ENCODE data around the gene LPCAT4. TPM values are rescaled to one million over a fixed set of nuclear protein-coding genes. Genes with fewer than 3 reads are reported as not detected.

LPCAT4 gene
- total and polyA plus RNA-seq, 9 donors, result 8.9 to 44.3 (median 33.8) TPM

DNA sequence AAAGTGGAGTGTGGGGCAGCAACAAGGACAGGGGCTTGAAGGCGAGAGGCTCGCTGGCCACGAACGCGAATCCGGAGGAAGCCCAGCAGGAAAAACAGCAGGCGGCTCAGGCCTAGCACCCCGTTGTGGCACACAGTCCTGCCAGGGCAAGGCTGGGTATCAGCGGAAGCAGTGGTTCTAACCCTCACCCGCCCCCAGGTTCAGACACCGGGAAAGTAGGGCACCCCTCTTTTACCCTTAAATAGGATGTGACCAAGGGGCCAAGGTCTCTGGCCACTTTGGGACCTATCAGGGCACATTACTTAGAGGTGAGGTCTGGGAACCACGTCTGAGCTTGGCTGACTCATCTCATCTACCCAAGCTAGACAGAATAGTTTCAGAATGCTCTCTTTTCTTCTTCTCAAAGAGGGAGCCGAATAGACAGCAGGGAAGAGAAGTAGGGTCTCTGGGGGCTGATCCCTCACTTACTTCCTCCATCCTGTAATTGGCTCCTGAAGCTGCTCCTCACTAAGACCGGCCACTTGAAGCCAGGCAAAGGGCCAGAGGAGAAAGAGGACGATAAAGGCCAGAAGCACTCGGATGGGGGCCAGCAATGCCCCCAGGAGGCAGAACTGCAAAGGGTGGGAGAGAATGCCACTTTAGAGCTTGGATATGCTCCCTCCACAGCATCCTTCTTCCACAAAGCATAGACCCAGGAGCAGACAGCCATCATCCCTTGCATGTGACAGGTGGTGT lies 1.7 kb downstream of the LPCAT4 start:
- no peaks in the 10 kb centered on the region for H3K9me3 ChIP-seq
- WGBS, 3 donors, result 83 to 87% (median 85%) methylated on average over 16 of the region's 16 CpGs
- H3K4me1 ChIP-seq (ENCODE audit: insufficient read depth), result no peaks in the 10 kb centered on the region
- intact Hi-C loops (cut with DNase I), result loop anchor here in 1 of 4 donors (10.0 kb wide), 1 partner anchor 130 kb away; no protein-coding TSS in a partner anchor
- no peak overlapping the region for H3K4me3 ChIP-seq
- no peaks in the 10 kb centered on the region for H3K27me3 ChIP-seq
- TF ChIP-seq, protein P1, sequence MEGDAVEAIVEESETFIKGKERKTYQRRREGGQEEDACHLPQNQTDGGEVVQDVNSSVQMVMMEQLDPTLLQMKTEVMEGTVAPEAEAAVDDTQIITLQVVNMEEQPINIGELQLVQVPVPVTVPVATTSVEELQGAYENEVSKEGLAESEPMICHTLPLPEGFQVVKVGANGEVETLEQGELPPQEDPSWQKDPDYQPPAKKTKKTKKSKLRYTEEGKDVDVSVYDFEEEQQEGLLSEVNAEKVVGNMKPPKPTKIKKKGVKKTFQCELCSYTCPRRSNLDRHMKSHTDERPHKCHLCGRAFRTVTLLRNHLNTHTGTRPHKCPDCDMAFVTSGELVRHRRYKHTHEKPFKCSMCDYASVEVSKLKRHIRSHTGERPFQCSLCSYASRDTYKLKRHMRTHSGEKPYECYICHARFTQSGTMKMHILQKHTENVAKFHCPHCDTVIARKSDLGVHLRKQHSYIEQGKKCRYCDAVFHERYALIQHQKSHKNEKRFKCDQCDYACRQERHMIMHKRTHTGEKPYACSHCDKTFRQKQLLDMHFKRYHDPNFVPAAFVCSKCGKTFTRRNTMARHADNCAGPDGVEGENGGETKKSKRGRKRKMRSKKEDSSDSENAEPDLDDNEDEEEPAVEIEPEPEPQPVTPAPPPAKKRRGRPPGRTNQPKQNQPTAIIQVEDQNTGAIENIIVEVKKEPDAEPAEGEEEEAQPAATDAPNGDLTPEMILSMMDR (IDR thresholded peaks at IDR 0.05), result no peak
- TF ChIP-seq POLR2A (IDR thresholded peaks at IDR 0.05), result no peak
- TF ChIP-seq EP300 (IDR thresholded peaks at IDR 0.05), result no peak
- H3K36me3 ChIP-seq, result no peaks in the 10 kb centered on the region
- H3K27ac ChIP-seq, result no peak overlapping the region
- no peak for DNase-seq

DNA sequence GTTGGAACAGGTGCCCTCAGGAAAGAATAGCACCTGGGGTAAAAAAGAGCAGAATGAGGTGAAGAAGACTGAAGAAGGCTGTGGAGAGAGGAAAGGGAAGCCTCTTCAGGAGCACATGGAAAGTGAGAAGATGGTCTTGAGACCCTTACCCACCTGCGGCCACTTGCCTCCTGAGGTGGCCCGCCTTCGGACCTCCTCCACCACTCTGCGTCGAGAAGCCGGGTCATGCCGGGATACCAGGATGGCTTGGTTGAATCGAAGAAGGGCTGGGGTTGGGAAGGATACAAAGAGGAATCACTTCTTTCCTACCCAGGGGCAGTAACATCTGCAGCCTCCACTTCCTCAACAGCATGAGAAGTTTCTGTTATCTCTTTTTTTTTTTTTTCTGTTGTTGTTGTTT lies 3.0 kb downstream of the LPCAT4 start:
- Histone ChIP-seq H3K4me1 (ENCODE audit: insufficient read depth) (no peaks in the 10 kb centered on the region), H3K36me3 (no peaks in the 10 kb centered on the region)
- intact Hi-C loops (cut with DNase I), result loop anchor here in 1 of 4 donors (10.0 kb wide), 1 partner anchor 129 kb away; no protein-coding TSS in a partner anchor

DNA sequence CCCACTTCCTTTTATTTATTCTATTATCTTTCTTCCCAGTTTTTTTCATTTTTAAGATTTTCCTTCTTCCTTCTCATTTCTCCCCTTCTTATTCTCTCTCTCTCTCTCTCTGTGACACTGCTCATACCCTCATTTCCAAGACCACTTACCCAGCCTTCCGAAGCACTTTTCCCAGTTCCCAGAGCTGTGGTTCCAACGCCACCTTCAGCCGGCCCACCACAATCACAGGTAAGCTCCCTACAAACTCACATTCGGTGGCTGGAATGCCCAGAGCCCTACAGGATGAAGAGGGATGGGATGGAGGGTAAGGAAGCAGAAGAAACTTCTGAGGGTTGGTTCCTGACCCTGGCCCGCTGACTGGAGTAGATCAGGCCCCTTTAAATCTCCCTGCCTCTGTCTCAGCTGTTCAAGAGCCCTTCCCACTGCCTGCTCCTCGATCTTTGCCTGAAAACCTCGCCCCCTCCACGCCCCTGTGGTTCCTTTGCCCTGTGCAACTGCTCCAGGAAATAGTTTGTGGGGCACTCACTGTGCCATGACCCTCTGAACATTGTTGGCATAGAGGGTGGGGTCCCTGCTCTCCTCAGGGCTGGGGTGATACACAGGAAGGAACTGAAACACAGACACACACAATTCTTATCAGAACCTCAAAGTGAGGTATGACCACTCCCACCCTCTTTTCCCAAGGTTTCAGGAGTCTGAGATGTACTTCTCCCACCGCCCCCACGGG lies 4.8 kb downstream of the LPCAT4 start:
- Histone ChIP-seq H3K9me3 (no peaks in the 10 kb centered on the region), H3K4me1 (ENCODE audit: insufficient read depth) (no peaks in the 10 kb centered on the region), H3K36me3 (no peaks in the 10 kb centered on the region), H3K27me3 (no peaks in the 10 kb centered on the region), H3K4me3 (no peak overlapping the region), H3K27ac (no peak overlapping the region)
- no peak for DNase-seq
- intact Hi-C loops (cut with DNase I), result loop anchor here in 1 of 4 donors (10.0 kb wide), 1 partner anchor 127 kb away; no protein-coding TSS in a partner anchor
- no peak for TF ChIP-seq EP300 (IDR thresholded peaks at IDR 0.05)
- TF ChIP-seq, protein P1 (IDR thresholded peaks at IDR 0.05), result no peak
- WGBS, 3 donors, result 76 to 79% (median 77%) methylated on average over 10 of the region's 10 CpGs

More for the DNA sequence above, 3.0 kb downstream of the LPCAT4 start:
- H3K27ac ChIP-seq, result no peak overlapping the region
- no peak for DNase-seq
- H3K9me3 ChIP-seq, result no peaks in the 10 kb centered on the region
- TF ChIP-seq POLR2A (IDR thresholded peaks at IDR 0.05) (no peak), EP300 (IDR thresholded peaks at IDR 0.05) (no peak)
- TF ChIP-seq, protein P1 (IDR thresholded peaks at IDR 0.05), result no peak
- 95 to 98% (median 97%) methylated on average over 8 of the region's 8 CpGs for WGBS, 3 donors
- no peak overlapping the region for H3K4me3 ChIP-seq
- no peaks in the 10 kb centered on the region for H3K27me3 ChIP-seq

DNA sequence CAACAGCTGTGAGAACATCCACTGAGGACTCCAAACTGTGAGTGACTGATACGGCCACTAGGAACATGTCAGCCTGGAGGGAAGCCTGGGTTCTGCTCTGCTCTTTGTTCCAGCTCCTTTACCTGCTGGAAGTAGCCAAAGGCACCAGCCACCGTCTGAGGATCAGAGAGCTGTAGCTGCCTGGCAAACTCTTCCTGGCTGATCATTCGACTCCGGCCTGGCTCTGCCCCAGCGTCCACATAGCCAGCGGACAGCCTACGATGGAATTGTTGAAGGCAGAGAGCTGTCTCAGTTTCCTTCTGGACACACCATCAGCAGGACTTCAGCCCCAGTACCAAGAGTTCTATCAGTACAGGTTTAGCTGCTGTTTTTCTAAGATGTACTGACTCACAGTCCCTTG lies 5.7 kb downstream of the LPCAT4 start:
- TF ChIP-seq, protein P1 (IDR thresholded peaks at IDR 0.05), result no peak
- TF ChIP-seq EP300 (IDR thresholded peaks at IDR 0.05) (no peak), POLR2A (IDR thresholded peaks at IDR 0.05) (no peak)
- Histone ChIP-seq H3K27me3 (no peaks in the 10 kb centered on the region), H3K27ac (no peak overlapping the region), H3K4me3 (no peak overlapping the region), H3K9me3 (no peaks in the 10 kb centered on the region), H3K4me1 (ENCODE audit: insufficient read depth) (no peaks in the 10 kb centered on the region), H3K36me3 (no peaks in the 10 kb centered on the region)
- intact Hi-C loops (cut with DNase I), result loop anchor here in 1 of 4 donors (10.0 kb wide), 1 partner anchor 126 kb away; no protein-coding TSS in a partner anchor
- DNase-seq, result no peak
- 83 to 88% (median 84%) methylated on average over 7 of the region's 7 CpGs for WGBS, 3 donors

Measured in ovary (tissue), 9 donors.